Inflammatory macrophage treated with lipopolysaccharide for 4 hours (primary cell): ENCODE data around the gene CEP350.
A peak's percentile ranks its signal among the peaks of the same experiment; 100 is the strongest.

Source experiments
- DNase-seq: peaks from one replicate; pipeline ENCODE4 v3.0.0-alpha.2; 2020

CEP350 gene, protein sequence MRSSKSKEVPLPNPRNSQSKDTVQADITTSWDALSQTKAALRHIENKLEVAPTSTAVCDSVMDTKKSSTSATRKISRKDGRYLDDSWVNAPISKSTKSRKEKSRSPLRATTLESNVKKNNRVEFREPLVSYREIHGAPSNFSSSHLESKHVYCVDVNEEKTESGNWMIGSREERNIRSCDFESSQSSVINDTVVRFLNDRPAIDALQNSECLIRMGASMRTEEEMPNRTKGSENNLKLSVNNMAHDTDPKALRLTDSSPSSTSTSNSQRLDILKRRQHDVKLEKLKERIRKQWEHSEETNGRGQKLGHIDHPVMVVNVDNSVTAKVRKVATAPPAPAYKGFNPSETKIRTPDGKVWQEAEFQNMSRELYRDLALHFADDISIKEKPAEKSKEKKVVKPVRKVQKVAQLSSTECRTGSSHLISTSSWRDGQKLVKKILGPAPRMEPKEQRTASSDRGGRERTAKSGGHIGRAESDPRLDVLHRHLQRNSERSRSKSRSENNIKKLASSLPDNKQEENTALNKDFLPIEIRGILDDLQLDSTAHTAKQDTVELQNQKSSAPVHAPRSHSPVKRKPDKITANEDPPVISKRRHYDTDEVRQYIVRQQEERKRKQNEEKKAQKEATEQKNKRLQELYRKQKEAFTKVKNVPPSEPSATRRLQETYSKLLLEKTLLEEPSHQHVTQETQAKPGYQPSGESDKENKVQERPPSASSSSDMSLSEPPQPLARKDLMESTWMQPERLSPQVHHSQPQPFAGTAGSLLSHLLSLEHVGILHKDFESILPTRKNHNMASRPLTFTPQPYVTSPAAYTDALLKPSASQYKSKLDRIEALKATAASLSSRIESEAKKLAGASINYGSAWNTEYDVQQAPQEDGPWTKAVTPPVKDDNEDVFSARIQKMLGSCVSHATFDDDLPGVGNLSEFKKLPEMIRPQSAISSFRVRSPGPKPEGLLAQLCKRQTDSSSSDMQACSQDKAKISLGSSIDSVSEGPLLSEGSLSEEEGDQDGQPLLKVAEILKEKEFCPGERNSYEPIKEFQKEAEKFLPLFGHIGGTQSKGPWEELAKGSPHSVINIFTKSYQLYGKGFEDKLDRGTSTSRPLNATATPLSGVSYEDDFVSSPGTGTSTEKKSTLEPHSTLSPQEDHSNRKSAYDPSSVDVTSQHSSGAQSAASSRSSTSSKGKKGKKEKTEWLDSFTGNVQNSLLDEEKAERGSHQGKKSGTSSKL (N-terminal part only)

DNA sequence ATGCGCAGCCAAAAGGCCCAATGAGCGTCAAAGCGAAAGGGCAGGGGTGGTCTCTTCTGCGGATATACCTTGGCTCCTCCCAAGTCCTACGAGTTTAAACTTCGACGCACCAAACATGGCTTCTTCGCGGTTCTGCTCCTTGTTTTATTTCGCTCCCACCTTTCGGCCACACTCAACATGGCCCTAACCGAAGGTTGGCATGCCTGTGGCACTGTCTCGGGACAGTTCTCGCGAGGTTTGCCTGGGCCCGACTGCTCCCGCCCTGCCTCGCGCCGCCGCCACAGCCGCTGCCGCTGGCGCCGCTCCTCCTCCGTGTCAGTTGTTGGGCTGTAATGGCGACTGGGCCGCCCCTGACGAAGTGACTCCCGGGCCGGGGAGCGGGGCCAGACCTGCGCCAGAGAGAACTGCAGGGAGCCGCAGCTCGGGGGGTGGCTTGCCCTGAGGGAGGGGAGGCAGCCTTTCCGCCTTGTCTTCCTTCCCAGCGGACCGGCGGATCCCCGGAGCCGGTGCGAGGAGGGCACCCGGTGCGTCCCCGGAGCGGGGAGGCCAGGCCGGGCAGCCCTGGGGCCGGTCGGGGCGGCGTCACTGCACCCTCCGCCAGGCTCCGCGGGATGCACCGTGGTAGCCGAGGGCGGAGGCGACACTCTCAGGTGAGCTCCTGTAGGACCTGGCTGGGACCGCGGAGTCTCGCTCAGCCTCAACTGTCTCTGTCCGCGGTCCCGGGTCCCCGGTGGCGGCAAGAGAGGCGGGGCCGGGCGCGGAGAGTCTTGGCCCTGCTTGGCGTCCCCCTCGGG, at the start of gene CEP350:
Gene CEP350, plus strand, starts transcription at position 318 of the 794 bp plus-strand sequence. CDS start 31,372 bp downstream, outside the sequence.
- peak; percentile 98 for DNase-seq

DNA sequence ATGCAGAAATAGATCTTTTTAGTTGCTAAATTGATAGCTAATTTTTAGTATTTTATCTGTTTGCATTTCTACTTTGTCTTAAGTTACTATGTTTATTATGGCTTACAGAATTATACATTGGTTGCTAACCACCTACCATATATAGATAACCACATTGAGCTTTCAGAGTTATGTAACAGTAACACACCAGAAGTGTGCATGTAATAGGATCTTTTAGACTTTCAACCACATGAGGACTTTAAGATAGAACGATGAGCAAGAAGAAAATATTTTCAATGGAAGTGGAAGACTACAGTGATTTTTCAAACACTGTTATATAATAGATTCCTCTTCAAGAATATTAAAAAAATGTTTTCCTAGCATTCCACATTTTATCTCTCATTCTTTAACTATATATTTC, 43.7 kb upstream of the CEP350 start:
- DNase-seq, result no peak

DNA sequence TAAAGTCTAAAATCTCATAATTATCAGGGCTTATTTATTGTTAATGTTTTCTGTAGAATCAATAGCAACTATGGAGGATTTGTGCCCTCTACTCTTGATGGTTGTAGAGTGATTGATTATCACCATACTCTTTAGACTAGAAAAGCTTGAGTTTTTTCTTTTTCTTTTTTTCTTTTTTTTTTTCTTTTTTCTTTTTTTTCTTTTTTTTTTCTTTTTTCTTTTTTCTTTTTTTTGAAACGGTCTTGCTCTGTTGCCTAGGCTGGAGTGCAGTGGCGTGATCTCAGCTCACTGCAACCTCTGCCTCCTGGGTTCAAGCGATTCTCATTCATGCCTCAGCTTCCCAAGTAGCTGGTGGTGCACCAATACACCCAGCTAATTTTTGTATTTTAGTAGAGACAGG, 42.8 kb upstream of the CEP350 start:
- DNase-seq, result no peak

DNA sequence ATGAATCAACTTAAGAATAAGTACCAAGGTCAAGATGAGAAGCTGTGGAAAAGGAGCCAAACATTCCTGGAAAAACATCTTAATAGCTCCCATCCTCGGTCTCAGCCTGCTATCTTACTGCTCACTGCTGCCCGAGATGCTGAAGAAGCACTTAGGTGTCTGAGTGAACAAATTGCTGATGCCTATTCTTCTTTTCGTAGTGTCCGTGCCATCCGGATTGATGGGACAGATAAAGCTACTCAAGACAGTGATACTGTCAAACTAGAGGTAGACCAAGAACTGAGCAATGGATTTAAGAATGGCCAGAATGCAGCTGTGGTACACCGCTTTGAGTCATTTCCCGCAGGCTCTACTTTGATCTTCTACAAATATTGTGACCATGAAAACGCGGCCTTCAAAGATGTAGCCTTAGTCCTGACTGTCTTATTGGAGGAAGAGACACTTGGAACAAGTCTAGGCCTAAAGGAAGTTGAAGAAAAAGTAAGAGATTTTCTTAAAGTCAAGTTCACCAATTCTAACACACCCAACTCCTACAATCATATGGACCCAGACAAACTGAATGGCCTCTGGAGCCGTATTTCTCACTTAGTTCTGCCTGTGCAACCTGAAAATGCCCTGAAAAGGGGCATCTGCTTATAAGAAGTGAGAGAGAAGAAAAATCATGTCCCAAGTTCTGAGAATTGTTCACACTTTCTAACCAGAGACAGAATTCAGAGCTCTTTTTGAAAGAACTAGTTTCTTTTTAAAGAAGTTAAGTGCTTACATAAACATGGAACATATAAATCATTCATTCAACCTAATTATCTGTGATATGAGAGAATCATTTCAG, 36.8 kb upstream of the CEP350 start:
- no peak for DNase-seq

DNA sequence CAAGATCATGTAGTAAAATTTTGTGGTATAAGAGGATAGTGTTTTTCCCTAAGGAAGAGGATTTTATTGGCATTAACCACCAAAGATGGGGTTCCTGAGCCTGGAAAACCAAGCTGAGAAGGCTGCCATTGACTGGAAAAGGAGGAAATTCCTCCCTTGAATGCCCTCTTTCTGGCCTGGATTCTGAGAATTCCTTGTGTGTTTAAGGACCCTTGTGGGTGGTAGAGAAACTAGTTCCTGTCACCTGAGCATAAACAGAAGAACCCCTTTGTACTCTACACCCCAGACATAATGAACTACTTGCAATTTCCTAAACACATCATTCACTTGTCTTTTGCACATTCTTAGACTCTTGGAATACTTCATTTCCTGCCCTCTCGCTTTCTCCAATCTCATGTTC, 33.1 kb upstream of the CEP350 start:
- no peak for DNase-seq

DNA sequence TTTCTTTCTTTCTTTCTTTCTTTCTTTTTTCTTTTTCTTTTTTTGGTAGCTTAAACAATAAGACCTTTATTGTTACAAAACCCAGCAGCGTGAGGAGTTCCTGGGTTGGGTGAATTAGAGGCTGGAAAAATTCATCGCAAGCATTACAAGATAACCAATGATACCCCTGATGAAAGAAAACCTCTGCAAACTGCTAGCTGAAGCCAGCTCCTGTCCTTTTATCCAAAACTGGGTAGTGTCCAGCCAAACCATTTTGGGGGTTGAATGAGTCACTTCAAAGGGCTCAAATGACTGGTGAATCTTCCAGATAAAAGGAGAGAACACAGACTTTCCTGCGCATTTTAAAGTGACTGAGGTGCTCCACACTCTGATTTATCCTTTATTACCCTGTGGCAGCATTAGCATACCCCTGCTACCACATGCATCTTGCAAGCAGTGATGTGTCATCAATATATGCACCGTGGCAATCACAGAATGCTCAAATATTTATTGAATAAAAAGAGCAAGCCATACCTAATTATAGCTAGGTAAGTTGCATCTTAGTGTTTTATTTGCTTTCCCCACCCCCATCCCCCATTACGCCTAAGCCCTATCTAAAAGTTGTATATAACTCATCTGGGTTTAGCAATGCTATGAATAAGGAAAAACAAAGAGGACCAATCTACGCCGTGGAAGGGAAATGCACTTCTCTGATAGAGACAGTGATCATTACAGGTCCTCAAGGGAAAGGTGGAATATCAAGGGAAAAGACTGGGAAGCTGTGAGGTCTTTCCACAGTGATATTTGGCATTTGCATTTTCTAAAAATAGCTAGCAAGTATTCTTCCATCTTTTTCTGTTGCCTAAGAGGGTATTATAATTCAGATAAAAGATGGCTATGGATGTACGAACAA, 32.4 kb upstream of the CEP350 start:
- no peak for DNase-seq

DNA sequence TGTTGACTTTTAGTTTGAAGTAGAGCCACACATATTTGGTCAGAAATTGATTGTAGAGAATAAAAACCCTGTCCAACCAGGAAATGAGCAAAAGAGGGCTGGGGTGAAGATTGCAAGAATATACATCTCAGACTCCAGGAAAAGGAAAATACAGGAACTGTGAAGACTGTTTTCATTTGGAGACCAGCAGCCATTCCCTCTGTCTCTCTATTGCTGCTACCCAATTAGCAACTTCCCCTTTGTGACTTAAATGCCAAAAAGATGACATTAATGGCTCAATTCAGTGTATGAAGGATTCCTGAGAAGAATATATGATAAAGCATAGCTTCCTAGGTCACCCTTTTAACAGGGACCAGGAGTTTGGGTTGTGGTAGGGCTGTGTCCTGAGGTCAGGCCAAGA, 31.6 kb upstream of the CEP350 start:
- peak; percentile 7 for DNase-seq

DNA sequence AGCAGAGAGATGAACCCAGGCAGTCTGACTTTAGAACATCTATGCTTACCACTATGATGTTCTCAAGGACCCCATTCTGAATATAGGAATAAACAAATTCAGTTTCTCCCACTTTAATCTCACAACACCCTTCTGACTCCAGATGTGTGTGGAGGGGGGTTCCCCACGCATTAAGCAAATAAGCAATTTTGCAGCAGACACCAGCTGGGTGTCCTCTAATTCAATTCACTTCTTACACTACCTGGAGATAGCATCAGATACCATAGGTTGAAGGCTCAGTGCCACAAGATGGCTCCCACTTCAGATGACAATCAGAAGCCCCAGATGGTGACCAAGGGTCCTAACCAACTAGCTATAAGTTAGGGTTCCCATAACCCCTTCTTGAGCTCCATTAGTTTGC, 30.3 kb upstream of the CEP350 start:
- DNase-seq, result no peak

DNA sequence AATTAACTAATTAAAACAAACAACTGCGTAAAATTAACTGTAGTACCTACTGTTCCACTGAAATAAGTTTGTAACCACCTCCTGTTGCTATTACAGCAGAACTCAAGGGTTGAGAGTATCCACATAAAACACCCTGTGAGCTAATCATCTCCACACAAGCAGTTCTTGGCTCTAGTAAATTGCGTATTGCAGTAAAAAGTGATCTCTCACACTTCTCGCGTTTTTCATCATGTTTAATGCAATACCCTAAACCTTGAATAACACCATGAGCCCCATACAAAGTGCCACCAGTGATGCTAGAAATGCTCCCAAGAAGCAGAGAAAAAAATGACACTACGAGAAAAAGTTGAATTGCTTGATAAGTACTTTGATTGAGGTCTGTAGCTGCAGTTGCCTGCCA, 29.3 kb upstream of the CEP350 start:
- DNase-seq, result no peak

DNA sequence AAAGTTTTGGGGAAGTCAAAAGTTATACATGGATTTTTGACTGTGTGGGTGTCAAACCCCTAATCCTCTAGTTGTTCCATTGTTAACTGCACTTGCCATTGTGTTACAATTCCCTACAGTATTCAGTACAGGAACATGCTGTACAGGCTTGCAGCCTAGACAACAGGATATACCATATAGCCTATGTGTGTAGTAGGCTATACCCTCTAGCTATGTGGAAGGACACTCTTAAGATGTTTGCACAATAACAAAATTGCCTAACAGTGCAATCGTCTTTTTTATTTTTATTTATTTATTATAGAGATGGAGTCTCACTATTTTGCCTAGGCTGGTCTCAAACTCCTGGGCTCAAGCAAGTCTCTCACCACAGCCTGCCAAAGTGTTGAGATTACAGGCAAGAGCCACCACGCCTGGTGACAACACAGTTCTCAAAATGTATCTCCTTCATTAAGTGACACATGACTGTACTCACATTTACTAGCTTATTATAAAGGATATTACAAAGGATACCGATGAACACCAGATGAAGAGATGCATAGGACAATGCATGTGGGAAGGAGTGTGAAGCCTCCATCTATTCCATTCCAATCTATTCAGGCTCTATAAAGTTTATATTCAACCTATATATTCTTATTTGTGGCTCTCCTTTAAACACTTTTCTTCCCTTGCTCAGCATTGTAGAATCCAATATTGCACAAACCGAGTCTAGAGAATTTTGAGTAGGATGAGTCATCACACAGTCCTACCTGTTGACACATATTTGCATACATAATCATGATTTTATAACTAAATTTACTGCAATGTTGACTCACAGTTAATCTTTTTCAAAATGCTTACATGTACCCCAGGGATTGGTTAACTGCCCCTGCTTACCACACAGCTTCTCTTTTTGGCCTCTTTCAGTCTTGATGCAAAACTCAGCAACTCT, 28.4 kb upstream of the CEP350 start:
- DNase-seq, result peak; percentile 77

DNA sequence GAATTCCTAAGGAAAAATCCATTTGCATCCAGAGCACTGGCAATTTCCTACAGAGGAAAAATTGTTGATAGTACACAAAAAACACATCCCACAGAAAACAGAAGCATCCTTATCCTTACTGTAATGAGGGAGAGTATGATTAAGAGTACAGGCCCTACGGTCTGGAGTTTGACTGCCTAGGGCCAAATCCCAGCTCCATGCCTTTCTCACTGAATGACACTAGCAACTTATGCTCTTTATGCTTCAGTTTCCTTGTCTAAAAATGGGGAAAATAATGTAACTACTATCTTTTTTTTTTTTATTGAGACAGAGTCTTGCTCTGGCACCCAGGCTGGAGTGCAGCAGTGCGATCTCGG, 27.8 kb upstream of the CEP350 start:
- no peak for DNase-seq

DNA sequence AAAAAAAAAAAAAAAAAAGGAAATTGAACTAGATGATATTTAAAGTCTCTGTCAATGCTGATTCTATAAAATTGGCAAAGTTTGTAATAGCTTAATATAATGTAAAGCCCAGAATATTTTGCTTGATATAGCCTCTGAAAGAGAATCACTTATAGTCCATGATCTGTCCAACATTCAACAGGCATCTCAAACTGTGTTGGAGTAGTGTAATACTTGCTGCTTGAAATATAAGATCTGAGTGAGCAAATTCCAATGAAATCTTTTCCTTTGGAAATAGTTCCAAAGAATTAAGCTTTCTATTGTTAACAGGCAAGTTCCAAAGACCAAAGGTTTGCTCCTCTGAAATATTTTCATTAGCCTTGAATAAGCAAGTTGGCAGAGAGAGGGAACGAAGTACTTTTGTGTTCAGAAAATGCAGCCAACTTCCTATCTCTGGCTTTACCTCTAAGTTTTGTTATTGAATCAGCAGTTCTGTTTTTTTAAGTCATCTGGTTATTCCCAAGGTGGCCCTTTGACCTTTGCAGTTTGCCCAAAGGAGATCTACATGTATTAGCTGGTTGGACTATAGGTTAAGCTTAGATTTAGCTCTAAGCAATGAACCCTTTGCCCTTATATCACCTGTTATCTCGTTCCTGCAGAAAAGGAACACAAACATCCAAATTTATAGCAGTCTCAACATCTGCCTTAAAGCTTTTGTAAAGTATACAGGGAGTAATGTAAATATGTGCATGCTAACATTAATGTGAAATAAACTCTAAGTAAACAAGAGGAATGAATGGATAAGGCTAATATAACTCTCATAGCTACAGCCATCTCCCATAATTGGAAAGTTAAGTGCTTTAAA, 24.4 kb upstream of the CEP350 start:
- DNase-seq, result no peak

DNA sequence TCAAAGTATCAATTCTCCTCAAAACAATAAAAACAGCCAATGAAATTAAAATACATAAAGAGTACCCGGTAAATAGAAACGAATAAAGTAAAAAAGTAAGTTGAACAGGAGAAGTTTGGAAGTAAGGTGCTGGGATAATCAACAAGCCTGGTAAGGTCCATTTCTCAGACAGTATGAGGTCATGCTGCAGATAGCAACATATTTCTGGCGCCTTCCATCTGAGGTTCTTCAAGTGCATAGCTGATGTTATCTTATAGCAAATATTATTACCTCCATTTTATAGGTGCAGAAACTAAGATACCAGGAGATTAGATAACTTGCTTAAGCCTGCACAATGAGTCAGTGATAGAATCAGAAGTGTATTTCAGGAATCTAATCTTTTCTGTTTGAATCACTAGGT, 23.7 kb upstream of the CEP350 start:
- DNase-seq, result no peak

DNA sequence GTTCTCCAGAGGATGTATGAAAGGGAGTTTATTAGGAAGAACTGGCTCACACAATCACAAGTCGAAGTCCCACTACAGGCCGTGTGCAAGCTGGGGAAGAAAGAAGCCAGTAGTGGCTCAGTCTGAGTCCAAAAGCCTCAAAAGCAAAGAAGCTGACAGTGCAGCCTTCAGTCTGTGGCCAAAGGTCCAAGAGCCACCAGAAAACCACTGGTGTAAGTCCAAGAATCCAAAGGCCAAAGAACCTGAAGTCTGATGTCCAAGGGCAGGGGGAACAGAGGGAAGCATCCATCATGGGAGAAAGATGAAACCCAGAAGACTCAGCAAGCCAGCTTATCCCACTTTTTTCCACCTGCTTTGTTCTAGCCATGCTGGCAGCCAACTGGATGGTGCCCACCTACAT, 21.4 kb upstream of the CEP350 start:
- DNase-seq, result no peak

DNA sequence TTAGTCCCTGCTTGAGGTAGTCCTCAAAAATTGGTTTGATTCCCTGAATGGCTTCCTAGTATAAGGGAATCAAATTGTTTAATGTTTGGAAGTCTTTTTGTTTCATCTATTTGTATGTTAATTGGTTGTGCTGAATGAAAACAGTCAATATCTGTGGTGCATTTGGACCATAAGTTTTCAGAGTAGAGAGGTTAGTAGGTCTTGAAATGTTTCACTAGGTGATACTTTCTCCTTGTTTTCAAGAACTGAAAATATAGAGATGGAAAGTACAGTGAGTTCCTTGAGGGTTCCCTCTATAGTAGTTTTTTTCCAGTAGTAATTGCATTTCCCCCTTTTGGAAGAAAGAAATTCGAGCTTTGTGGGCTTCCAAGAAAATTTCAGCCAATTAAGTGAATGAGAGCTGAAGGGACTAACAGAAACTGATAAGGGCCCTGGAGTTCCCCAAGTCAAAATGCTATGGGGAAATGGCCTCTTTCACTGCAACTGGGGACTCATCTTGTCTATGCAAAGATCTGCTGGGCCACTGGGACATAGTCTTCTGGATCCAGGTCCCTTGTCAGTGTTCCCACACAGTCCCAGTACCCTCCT, 18.6 kb upstream of the CEP350 start:
- peak; percentile 28 for DNase-seq

DNA sequence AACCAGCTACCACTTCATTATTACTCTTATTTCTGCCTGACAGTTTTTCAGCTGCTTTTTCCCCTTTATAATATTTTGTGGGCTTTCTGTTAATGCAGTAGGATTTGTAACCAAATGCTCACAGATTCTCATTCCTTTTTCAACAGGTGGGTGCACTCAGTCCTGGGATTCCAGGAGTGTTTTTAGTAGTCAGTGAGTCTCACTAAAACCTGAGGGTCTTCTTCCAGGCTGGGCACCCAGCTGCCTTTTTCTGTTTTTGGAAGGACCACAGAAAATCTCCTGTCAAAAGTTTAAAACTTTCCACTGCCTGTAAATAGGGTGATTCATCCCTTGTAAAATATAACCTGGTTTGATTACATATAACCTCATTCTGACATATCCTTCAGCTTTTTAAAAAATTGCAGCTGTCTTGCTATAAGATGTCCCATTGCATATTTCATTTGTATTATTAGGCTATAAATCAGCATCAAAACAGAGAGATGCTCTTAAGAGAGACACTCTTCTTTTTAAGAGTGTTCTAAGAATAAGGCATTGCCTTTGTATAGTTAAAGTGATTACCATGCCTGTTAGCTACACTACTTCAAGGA, 16.8 kb upstream of the CEP350 start:
- no peak for DNase-seq

DNA sequence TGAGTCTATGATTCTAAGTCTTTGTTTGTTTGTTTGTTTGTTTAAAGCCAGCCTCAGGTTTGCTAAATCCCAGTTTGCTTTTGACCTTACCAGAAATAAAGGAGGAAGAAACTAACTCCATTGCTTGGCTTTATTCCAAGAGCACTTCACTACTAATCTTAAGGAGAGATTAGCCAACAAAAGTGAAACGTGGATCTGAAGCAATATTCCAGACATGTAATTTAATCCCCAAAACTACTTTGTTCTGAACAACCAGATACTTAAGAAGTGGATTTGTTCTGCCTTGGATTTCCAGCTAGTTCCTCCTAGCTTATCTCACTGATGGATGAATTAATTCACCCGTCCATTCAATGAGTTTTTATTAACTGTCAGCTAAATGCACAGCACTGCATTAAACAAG, 15.9 kb upstream of the CEP350 start:
- peak; percentile 29 for DNase-seq

DNA sequence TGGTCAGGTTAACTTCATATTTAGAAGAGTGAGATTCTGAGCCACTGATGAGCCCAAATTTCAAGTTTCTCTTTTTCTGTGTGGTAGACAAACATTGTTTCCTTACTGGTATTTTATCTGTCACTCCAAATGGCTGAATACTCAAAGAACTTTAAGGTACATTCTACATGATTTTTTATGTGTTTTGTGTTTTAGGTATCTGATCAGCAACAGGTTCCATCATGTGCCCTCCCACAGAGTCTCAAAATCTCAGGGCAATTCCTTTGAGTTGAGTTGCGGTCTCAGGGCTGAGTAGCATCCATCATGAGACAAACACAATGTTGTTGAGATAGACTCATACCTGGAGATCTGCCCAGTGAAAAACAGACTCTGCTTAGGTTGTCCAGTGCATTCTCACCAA, 14.7 kb upstream of the CEP350 start:
- no peak for DNase-seq
